ENCODE data around the gene SETMAR.

- no peak for TF ChIP-seq CTCF (IDR thresholded peaks at IDR 0.05)
- no peak for TF ChIP-seq MAX (IDR thresholded peaks at IDR 0.05; ENCODE audit: low read depth)
- TF ChIP-seq REST (IDR thresholded peaks at IDR 0.05; ENCODE audit: low read depth, low read length), result no peak
- no peak for TF ChIP-seq SIN3A (IDR thresholded peaks at IDR 0.05; ENCODE audit: borderline replicate concordance, low read depth, low read length)
- no peak for TF ChIP-seq POLR2AphosphoS5 (IDR thresholded peaks at IDR 0.05; ENCODE audit: low read depth, low read length)
- no peak for TF ChIP-seq CHD2 (IDR thresholded peaks at IDR 0.05; ENCODE audit: low read length, partially characterized antibody)
- no peak for TF ChIP-seq EZH2phosphoT487 (IDR thresholded peaks at IDR 0.05; ENCODE audit: borderline replicate concordance, low read depth)
- TF ChIP-seq FOXM1 (IDR thresholded peaks at IDR 0.05; ENCODE audit: low read depth), result no peak
- TF ChIP-seq TAF1 (IDR thresholded peaks at IDR 0.05; ENCODE audit: borderline replicate concordance, low read depth, low read length), result no peak
These were observed 19.5 kb downstream of the SETMAR start for GRCh38 chr3:4322635-4323034.

All from SK-N-SH (cell line).